Effector memory CD8-positive, alpha-beta T cell (primary cell): ENCODE measurements around the gene EDIL3.

Experiments used
- ATAC-seq: fragments of 150-1000 bp; cut with Tn5 transposase; replicated peaks from 2 replicates; pipeline ENCODE4 v1.10.0; 2021; ENCODE audit warnings: mild to moderate bottlenecking, moderate library complexity
- DNase-seq, 3 experiments: peaks; one replicate each; pipeline ENCODE4 v3.0.0; 2021
- H3K27ac Mint-ChIP-seq, 2 donors: one replicate each; pipeline ENCODE4 v1.8.0; 2022; ENCODE audit warnings: mild to moderate bottlenecking in 2 of 2, mixed read lengths in 2 of 2, moderate library complexity in 2 of 2
- H3K27me3 Mint-ChIP-seq, 2 donors: one replicate each; pipeline ENCODE4 v1.8.0; 2022; ENCODE audit warnings: mixed read lengths in 2 of 2
- H3K36me3 Mint-ChIP-seq: one replicate; pipeline ENCODE4 v1.8.0; 2022; ENCODE audit warnings: mild to moderate bottlenecking, moderate library complexity, mixed read lengths; ENCODE audit not compliant: insufficient read depth
- H3K4me1 Mint-ChIP-seq, 2 donors: one replicate each; pipeline ENCODE4 v1.8.0; 2022; ENCODE audit warnings: low read depth in 2 of 2, mixed read lengths in 2 of 2
- H3K4me3 Mint-ChIP-seq, 2 donors: one replicate each; pipeline ENCODE4 v1.8.0; 2022; ENCODE audit warnings: mild to moderate bottlenecking in 2 of 2, mixed read lengths in 2 of 2, moderate library complexity in 2 of 2
- H3K9me3 Mint-ChIP-seq, 2 donors: one replicate each; pipeline ENCODE4 v1.8.0; 2022; ENCODE audit warnings: mixed read lengths in 2 of 2

Gene EDIL3

DNA sequence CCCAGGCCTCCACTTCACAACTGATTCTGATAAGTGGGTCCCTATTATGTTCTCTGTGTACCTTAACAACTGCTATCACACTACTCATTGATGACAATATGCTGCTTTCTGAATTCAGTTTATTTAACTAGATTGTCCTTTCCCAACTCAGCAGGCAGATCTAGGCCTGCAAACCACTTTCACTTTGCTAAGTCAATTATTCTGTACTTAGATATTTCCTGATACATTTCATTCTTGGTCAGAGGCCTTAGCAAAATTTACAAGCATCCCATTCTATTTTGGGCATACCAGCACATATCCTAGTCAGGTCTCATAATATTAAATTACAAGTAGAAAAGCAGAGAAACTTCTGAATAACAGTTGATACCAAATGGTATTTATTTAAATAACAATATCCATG, 428.3 kb downstream of the EDIL3 start:
- Mint-ChIP-seq H3K4me1 (no peaks in the 10 kb centered on the region), H3K9me3 (peaks cover 11 to 15% of the 10 kb centered on the region in 2 donors), H3K27me3 (no peaks in the 10 kb centered on the region), H3K27ac (no peak overlapping the region), H3K36me3 (no peaks in the 10 kb centered on the region), H3K4me3 (no peak overlapping the region)
- no peak for ATAC-seq
- no peak for DNase-seq

DNA sequence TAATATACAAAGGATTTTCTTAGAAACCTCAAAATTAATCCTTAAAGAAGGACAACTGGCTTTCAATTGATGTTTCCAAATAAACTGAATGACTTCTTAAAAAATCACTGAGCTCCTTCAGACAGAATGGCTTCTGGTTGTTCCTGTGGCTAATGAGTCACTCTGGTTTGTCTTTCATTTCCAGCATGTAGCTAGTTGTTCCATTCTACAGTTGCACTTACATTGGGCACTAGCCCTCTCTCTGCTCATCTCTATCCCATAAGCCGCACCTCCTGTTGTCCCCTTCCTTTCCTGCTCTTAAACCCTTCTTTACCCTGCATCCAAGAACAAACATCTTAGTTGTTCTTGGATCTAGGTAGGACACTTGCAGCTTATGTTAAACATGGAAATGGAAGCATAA, 428.8 kb downstream of the EDIL3 start:
- Mint-ChIP-seq H3K4me1 (no peaks in the 10 kb centered on the region), H3K27ac (no peak overlapping the region), H3K36me3 (no peaks in the 10 kb centered on the region), H3K9me3 (peaks cover 11 to 15% of the 10 kb centered on the region in 2 donors), H3K4me3 (no peak overlapping the region), H3K27me3 (no peaks in the 10 kb centered on the region)
- ATAC-seq, result no peak
- no peak for DNase-seq

DNA sequence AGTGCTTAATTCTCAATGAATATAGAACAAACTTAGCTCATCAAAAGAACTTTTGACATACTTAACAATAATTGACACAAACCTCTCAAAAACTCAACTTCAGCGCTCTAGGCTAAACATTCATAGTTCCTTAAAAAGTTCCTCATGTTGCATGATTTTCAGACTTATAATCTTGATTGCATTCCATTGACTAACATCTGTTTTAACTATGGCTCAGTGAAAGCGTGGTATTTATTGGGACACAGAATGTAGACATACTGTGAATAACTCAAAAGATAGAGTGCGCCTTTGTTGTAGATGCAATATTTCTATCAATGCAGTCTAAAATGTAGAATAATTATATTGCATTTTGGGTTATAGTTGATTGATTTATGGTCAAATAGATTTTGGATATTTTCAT, 436.9 kb downstream of the EDIL3 start:
- H3K4me1 Mint-ChIP-seq, result no peaks in the 10 kb centered on the region
- peaks cover 0 to 6% of the 10 kb centered on the region in 2 donors for H3K9me3 Mint-ChIP-seq
- no peaks in the 10 kb centered on the region for H3K27me3 Mint-ChIP-seq
- H3K4me3 Mint-ChIP-seq, result no peak overlapping the region
- DNase-seq (no peak), ATAC-seq (no peak)
- H3K27ac Mint-ChIP-seq, result no peak overlapping the region
- H3K36me3 Mint-ChIP-seq, result no peaks in the 10 kb centered on the region

DNA sequence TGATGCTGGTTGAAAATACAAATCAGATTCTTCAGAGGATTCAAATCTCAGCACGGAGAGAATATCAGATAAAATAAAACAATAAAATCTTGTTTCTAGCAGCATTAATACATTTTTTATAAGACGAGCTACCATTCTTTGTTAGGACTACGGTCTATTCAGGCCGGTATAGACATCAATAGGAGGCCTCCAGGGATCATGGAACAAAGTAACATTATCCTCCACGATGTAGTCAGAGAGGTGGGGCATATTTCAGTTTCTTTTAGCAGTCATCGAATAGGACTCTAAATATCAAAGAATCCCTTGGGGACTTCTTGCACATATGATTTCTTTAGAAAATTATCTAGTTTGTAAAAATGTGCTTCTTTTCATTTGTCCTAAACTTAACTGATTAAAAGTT, 438.2 kb downstream of the EDIL3 start:
- Mint-ChIP-seq H3K27ac (no peak overlapping the region), H3K9me3 (peaks cover 0 to 3% of the 10 kb centered on the region in 2 donors), H3K4me1 (no peaks in the 10 kb centered on the region), H3K4me3 (no peak overlapping the region), H3K36me3 (no peaks in the 10 kb centered on the region), H3K27me3 (no peaks in the 10 kb centered on the region)
- DNase-seq (no peak), ATAC-seq (no peak)

DNA sequence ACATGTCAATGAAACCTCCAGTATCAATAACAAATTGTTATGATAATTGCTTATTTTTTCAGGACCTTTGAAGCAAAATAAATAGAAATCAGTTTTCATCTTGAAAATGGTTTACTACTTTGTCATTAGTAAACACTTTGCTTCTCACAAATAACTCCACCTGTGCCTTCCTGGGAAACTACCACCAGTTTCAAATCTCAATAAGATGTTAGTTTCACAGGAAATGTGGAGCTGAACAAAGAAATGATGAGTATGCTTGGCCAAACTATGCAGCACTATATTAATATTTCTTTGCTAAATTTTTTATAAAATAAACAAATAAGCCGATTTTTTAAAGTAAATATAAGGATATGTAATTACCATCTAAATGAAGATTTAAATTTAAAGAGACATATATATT, 442.5 kb downstream of the EDIL3 start:
- Mint-ChIP-seq H3K27ac (no peak overlapping the region), H3K4me1 (no peaks in the 10 kb centered on the region), H3K27me3 (no peaks in the 10 kb centered on the region), H3K36me3 (peaks cover 4% of the 10 kb centered on the region), H3K9me3 (peaks cover 0 to 3% of the 10 kb centered on the region in 2 donors), H3K4me3 (no peak overlapping the region)
- DNase-seq (no peak), ATAC-seq (no peak)

DNA sequence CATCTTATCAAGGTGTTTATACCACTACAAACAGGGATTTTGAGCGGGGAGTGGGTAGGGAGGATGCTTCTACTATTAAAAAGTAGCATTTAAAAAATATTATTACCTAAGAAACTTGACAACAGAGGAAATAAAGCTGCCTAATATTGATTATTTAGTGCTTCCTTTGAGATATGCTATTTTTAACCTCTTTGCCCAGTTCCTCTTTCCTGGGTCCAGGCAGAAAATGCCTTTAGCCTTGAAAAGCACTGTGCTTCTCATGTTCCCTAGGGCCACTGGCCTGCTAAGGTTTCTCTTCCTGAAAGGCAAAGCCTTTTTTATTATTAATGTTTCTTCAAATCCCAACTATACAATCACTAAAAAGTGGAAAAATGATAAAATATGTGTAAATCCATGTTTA, 446.8 kb downstream of the EDIL3 start:
- ATAC-seq, result no peak

DNA sequence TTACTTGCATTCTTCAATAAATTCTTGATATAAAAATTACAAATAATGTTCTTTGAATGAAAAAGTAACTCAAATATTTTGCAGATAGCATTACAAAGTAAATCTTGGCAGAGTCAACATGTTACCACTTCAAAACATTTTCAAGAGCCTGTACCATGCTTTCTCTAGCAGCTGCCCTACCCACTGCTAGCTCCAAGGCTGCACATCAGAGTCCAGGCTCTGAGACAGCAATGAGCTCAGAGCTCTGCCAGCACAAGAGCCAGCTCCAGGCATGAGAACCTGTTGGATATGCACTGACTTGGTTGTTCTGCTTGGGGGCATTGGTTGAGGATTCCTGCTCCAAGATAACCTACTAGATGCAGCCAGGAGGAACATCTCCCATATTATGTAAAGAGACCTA, 452.7 kb downstream of the EDIL3 start:
- Mint-ChIP-seq H3K4me1 (no peaks in the 10 kb centered on the region), H3K36me3 (no peaks in the 10 kb centered on the region), H3K4me3 (no peak overlapping the region), H3K27ac (no peak overlapping the region), H3K9me3 (peaks cover 2 to 12% of the 10 kb centered on the region in 2 donors), H3K27me3 (no peaks in the 10 kb centered on the region)
- ATAC-seq (no peak), DNase-seq (no peak)

More for the DNA sequence above, 446.8 kb downstream of the EDIL3 start:
- Mint-ChIP-seq H3K4me3 (no peak overlapping the region), H3K9me3 (peaks cover 3 to 4% of the 10 kb centered on the region in 2 donors), H3K4me1 (no peaks in the 10 kb centered on the region), H3K27me3 (no peaks in the 10 kb centered on the region), H3K36me3 (peaks cover 4% of the 10 kb centered on the region), H3K27ac (no peak overlapping the region)
- no peak for DNase-seq

DNA sequence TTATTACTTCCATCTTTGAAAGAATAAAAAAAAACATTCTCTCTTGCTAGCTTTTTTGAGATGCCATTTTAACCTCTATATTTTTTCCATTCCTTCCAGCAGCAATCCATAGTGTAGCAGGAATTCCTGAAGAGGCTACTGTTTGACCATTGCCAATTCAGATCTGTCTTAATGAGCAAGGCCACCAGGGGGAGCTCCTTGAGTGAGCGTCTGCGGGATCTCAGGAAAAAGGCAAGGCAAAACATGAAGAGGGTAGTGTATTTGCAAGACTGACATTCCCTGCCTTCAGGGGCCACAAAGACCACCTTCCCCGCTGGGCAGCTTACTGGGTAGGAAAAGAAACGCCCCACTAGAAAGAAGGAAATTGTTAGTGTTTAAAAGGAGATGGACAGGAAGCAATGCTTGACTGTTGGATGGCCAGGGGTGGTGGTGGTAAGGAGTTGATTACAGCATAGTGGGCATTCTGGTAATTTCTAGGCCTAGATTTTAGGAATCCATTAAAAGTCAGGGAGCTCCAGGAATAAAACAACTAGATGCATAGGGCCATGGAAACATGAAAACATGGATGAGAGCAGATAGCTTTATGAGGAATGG, 457.4 kb downstream of the EDIL3 start:
- H3K9me3 Mint-ChIP-seq, result peaks cover 0 to 2% of the 10 kb centered on the region in 2 donors
- H3K27me3 Mint-ChIP-seq, result no peaks in the 10 kb centered on the region
- no peak overlapping the region for H3K27ac Mint-ChIP-seq
- H3K36me3 Mint-ChIP-seq, result no peaks in the 10 kb centered on the region
- ATAC-seq (no peak), DNase-seq (peak in 2 of 3 experiments; percentile 1 to 2)
- no peaks in the 10 kb centered on the region for H3K4me1 Mint-ChIP-seq
- H3K4me3 Mint-ChIP-seq, result no peak overlapping the region

DNA sequence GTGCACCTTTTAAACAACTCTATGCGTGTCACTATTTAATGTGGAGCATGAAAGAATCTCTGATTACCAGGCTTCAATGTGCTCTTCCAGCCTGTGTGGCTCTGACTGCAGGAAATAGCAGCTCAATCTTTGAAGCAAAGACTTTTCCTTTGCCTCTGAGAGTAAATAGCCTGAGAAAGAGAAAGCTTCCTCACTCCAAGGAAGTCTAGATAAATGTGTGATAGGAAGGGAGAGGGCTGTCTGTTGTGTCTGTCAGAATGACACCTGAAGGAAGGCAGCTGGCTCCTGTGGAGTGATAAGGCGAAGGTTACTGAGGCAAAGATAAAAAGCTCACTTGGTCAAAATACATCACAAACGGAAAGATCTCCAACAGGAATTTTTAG, 458.7 kb downstream of the EDIL3 start:
- Mint-ChIP-seq H3K27ac (no peak overlapping the region), H3K4me1 (no peaks in the 10 kb centered on the region), H3K27me3 (no peaks in the 10 kb centered on the region), H3K9me3 (no peaks in the 10 kb centered on the region), H3K36me3 (no peaks in the 10 kb centered on the region), H3K4me3 (no peak overlapping the region)
- ATAC-seq (no peak), DNase-seq (no peak)

DNA sequence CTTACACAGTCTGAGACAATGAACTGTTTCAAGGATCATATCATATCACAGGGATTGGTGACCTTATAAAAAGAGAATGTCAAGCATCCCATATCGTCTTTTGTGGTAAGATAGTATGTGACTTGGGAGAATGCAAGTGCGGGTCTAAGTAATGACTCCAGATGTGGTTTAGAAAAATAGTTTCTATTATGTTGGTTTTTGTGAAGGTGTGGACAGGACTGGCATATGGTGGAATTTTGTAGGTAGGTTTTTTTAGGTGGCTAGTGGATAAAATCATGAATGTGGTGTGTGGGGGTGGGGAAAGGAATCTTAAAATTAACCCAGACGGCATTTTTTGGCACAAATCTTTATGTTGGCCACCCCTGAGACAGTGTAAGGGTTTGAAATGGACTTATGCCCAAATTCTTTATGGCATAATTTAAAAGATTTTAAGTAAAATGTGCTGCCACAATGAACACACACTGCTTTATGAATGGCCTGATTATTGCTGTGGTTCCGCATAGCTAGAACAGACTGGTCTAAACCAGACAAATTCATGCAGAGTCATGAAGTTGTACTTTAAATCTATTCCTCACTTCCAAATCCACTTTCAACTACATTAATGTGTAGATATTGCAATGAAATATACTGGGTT, 459.2 kb downstream of the EDIL3 start:
- DNase-seq (no peak), ATAC-seq (no peak)
- Mint-ChIP-seq H3K9me3 (no peaks in the 10 kb centered on the region), H3K4me3 (no peak overlapping the region), H3K36me3 (no peaks in the 10 kb centered on the region), H3K4me1 (no peaks in the 10 kb centered on the region), H3K27ac (no peak overlapping the region), H3K27me3 (no peaks in the 10 kb centered on the region)

DNA sequence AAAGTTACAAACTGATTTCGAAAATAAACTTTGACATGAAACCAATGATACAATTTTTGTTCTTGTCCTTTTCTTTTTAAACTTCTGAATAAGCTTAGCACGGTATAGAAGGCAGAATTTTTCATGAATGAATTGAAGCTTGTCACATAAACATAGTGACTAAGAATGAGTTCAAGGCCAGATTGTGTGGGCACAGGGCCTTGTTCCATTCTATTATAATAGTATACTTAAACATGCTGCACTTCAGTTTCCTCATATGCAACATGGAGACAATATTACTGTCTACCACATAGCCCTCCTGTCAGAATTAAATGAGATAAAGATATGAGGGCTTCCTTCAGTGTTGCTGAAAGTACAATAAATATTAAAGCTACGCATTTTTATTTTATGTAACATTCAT, 459.8 kb downstream of the EDIL3 start:
- Mint-ChIP-seq H3K36me3 (no peaks in the 10 kb centered on the region), H3K27ac (no peak overlapping the region), H3K27me3 (no peaks in the 10 kb centered on the region), H3K4me1 (no peaks in the 10 kb centered on the region), H3K9me3 (no peaks in the 10 kb centered on the region), H3K4me3 (no peak overlapping the region)
- ATAC-seq (no peak), DNase-seq (no peak)

DNA sequence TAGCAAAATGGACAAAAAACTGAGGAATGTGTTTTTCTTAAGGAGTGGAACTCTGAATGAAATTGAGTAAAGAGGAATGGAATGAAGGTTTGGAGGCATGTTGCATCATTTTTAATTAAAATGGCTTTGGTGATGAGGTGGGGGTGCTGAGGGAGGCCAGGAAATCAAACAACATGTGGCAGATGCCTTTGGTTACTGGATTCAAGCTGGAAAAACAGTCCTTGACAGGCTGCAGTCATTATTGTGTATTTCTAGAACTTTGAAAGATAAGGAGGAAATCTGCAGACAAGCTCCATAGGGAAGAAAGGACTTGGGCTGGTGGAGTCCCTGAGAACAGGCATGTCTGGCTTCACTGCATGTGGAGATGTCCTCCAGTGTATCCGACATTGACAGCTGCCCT, 460.5 kb downstream of the EDIL3 start:
- DNase-seq, result no peak
- H3K27ac Mint-ChIP-seq, result no peak overlapping the region
- no peaks in the 10 kb centered on the region for H3K9me3 Mint-ChIP-seq
- H3K36me3 Mint-ChIP-seq, result no peaks in the 10 kb centered on the region
- no peak overlapping the region for H3K4me3 Mint-ChIP-seq
- no peaks in the 10 kb centered on the region for H3K27me3 Mint-ChIP-seq
- ATAC-seq, result no peak
- no peaks in the 10 kb centered on the region for H3K4me1 Mint-ChIP-seq

DNA sequence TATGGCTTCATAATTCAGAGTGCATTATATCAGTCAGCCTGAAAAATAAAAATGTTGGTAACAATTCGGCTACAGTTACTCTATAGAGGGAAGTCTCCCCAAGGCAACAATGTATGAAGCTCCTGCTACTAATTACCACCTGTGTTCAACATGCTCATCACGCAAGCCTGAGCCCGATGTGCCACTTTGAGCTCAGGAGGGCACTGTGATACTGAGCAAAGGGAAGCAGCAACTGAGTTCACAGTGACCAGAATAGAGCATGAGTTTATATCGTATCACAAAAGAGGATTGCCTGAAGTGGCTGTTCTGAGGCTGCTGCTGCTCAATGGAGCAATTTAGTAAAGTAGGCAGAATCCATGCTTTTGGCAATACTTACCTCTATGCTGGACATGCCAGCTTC, 462.0 kb downstream of the EDIL3 start:
- no peak overlapping the region for H3K4me3 Mint-ChIP-seq
- H3K36me3 Mint-ChIP-seq, result no peaks in the 10 kb centered on the region
- peaks cover 0 to 1% of the 10 kb centered on the region in 2 donors for H3K9me3 Mint-ChIP-seq
- no peaks in the 10 kb centered on the region for H3K27me3 Mint-ChIP-seq
- no peaks in the 10 kb centered on the region for H3K4me1 Mint-ChIP-seq
- DNase-seq (no peak), ATAC-seq (no peak)
- no peak overlapping the region for H3K27ac Mint-ChIP-seq

DNA sequence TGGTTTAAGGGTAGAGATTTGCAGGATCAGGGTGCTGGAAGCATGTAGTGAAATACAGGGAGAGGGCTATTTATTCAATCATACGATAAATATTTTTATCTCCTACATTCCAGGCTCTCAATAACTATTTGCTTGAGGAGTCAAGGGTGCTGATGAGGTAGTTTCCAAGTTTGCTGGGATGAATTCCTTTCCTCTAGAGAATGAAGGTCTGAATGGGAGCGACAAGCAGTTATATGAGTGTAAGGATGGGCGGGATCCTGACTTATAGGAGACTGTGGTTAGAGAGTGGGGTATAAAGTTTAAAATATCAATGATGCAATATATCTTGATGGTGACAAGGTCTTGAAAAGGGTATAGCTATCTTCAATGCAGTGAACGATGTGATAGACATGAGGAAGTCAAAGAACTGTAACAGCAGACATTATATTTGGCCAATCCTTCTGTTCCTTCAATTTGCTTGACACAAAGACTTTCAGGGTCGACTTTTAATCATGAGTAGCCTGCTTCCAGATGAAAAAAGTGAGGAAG, 462.9 kb downstream of the EDIL3 start:
- Mint-ChIP-seq H3K9me3 (peaks cover 0 to 1% of the 10 kb centered on the region in 2 donors), H3K4me1 (no peaks in the 10 kb centered on the region), H3K4me3 (no peak overlapping the region), H3K36me3 (no peaks in the 10 kb centered on the region), H3K27me3 (no peaks in the 10 kb centered on the region), H3K27ac (no peak overlapping the region)
- DNase-seq, result no peak
- no peak for ATAC-seq
